IMR-90 (cell line): Measurements from ENCODE around the gene ANAPC1. TPM values are rescaled to one million over a fixed set of nuclear protein-coding genes. Genes with fewer than 3 reads are reported as not detected.
"Not testable (repeated sequence)": the region's sequence is repeated elsewhere in the genome, so short reads cannot be mapped to it uniquely, and the experiment has no call there.

ENCODE experiments used
- ATAC-seq: fragments of 200-7000 bp; cut with Tn5 transposase; 2 replicates; pipeline ENCODE4 v1.9.1; 2020; ENCODE audit warnings: low read depth, mild to moderate bottlenecking, moderate library complexity
- BruUV-seq: library from RNA; stranded (reverse); fragments of 400-500 nt; replicated peaks from 2 replicates; lab custom pipeline; 2021; lab: Mats Ljungman, UMichigan
- CTCF ChIA-PET: fragments of 300-600 bp; formaldehyde crosslinking; extraction: SDS; loops from one replicate; lab custom pipeline; 2021; ENCODE audit warnings: antibody characterized with exemption; lab: Yijun Ruan, JAX
- POLR2A ChIA-PET: fragments of 300-600 bp; sonication (Branson Sonifier 250); formaldehyde crosslinking; loops from one replicate; lab custom pipeline; 2022; ENCODE audit warnings: antibody characterized with exemption; ENCODE audit not compliant: unreplicated experiment; lab: Charles Lee
- DNase-seq: peaks from one replicate; pipeline ENCODE4 v3.0.0; 2013
- H2AFZ ChIP-seq: replicated peaks from 2 replicates; pipeline ENCODE3; 2013; ENCODE audit warnings: low read length, mild to moderate bottlenecking; ENCODE audit not compliant: poor library complexity
- H2AK5ac ChIP-seq: 2 replicates; pipeline ENCODE4 v1.6.1; 2013; ENCODE audit warnings: low read depth, low read length, inconsistent platforms
- H2AK9ac ChIP-seq: replicated peaks from 2 replicates; pipeline ENCODE3; 2013; ENCODE audit warnings: mild to moderate bottlenecking, low read depth, low read length, moderate library complexity; ENCODE audit not compliant: poor library complexity
- H2BK120ac ChIP-seq: 2 replicates; pipeline ENCODE4 v1.6.1; 2013; ENCODE audit warnings: low read depth, low read length, inconsistent platforms
- H2BK15ac ChIP-seq: 3 replicates; pipeline ENCODE4 v1.6.1; 2013; ENCODE audit warnings: low read depth, low read length, inconsistent platforms
- H2BK20ac ChIP-seq: 2 replicates; pipeline ENCODE4 v1.6.1; 2013; ENCODE audit warnings: low read depth, mild to moderate bottlenecking, inconsistent platforms, low read length, moderate library complexity
- H2BK5ac ChIP-seq: 2 replicates; pipeline ENCODE4 v1.6.1; 2013; ENCODE audit warnings: mild to moderate bottlenecking, low read depth, low read length, inconsistent platforms; ENCODE audit not compliant: poor library complexity, severe bottlenecking
- H3K14ac ChIP-seq: replicated peaks from 2 replicates; pipeline ENCODE4 v1.6.1; 2013; ENCODE audit warnings: low read depth, low read length, inconsistent platforms
- H3K18ac ChIP-seq: 2 replicates; pipeline ENCODE4 v1.6.1; 2013; ENCODE audit warnings: low read depth, low read length, control low read depth
- H3K23ac ChIP-seq: 2 replicates; pipeline ENCODE4 v1.6.1; 2013; ENCODE audit warnings: low read depth, low read length, inconsistent platforms
- H3K27ac ChIP-seq: 2 replicates; pipeline ENCODE4 v1.5.1; 2013; ENCODE audit warnings: mild to moderate bottlenecking, control low read depth, low read length; ENCODE audit not compliant: insufficient read depth
- H3K27me3 ChIP-seq: 2 replicates; pipeline ENCODE4 v1.6.1; 2013; ENCODE audit warnings: low read length; ENCODE audit not compliant: control insufficient read depth, insufficient read depth
- H3K36me3 ChIP-seq: 2 replicates; pipeline ENCODE4 v1.6.1; 2013; ENCODE audit warnings: low read length, mixed read lengths; ENCODE audit not compliant: control insufficient read depth, insufficient read depth
- H3K4ac ChIP-seq: 2 replicates; pipeline ENCODE4 v1.6.1; 2013; ENCODE audit warnings: low read depth, low read length, inconsistent platforms
- H3K4me1 ChIP-seq: 2 replicates; pipeline ENCODE4 v1.6.1; 2013; ENCODE audit warnings: low read length, mixed read lengths; ENCODE audit not compliant: control insufficient read depth, insufficient read depth
- H3K4me2 ChIP-seq: 2 replicates; pipeline ENCODE4 v1.6.1; 2013; ENCODE audit warnings: low read depth, mild to moderate bottlenecking, control low read depth, low read length, moderate library complexity
- H3K4me3 ChIP-seq: 2 replicates; pipeline ENCODE4 v1.5.1; 2013; ENCODE audit warnings: low read depth, mild to moderate bottlenecking, control low read depth, low read length, moderate library complexity; ENCODE audit not compliant: insufficient read depth
- H3K56ac ChIP-seq: 2 replicates; pipeline ENCODE4 v1.6.1; 2013; ENCODE audit warnings: low read length, inconsistent platforms; ENCODE audit not compliant: insufficient read depth; ENCODE audit errors: extremely low read depth
- H3K79me1 ChIP-seq, 2 experiments: 2 replicates each; pipeline ENCODE4 v1.6.1; 2013; ENCODE audit warnings: low read length in 2 of 2, inconsistent platforms in 1 of 2, low read depth in 1 of 2
- H3K9ac ChIP-seq: 2 replicates; pipeline ENCODE4 v1.6.1; 2013; ENCODE audit warnings: low read depth, low read length, control low read depth
- H3K9me1 ChIP-seq: 2 replicates; pipeline ENCODE4 v1.6.1; 2013; ENCODE audit warnings: low read length, inconsistent platforms; ENCODE audit not compliant: insufficient read depth
- H3K9me3 ChIP-seq: 2 replicates; pipeline ENCODE4 v1.6.1; 2013; ENCODE audit warnings: low read length; ENCODE audit not compliant: control insufficient read depth, insufficient read depth
- H4K20me1 ChIP-seq: 2 replicates; pipeline ENCODE4 v1.6.1; 2013; ENCODE audit warnings: low read length, inconsistent platforms; ENCODE audit not compliant: insufficient read depth
- H4K5ac ChIP-seq: 2 replicates; pipeline ENCODE4 v1.6.1; 2013; ENCODE audit warnings: mild to moderate bottlenecking, low read depth, low read length, control low read depth
- H4K8ac ChIP-seq, 2 experiments: 2 replicates each; pipeline ENCODE4 v1.6.1; 2013; ENCODE audit warnings: low read depth in 2 of 2, low read length in 2 of 2, control low read depth in 1 of 2, inconsistent platforms in 1 of 2
- H4K91ac ChIP-seq: 2 replicates; pipeline ENCODE4 v1.6.1; 2013; ENCODE audit warnings: low read depth, low read length, inconsistent platforms; ENCODE audit not compliant: insufficient read depth
- WGBS, 2 experiments: methylation state at CpG; one replicate each; pipeline versions ENCODE4 v1.1.5 to v1.1.7; 2013; ENCODE audit warnings: missing lambda C conversion rate in 2 of 2; ENCODE audit not compliant: insufficient read length in 1 of 2; ENCODE audit errors: extremely low coverage in 2 of 2; 5-methylcytosine and 5-hydroxymethylcytosine counted together
- dilution Hi-C: fragments of 300-500 bp; cut with HindIII; formaldehyde crosslinking; loops from one replicate; pipeline ENCODE4 v1.14.3; 2018; ENCODE audit warnings: low sequenced_read_pairs; ENCODE audit not compliant: unreplicated experiment
- in situ Hi-C: fragments of 300-500 bp; cut with MboI; formaldehyde crosslinking; loops from 3 replicates; pipeline ENCODE4 v1.14.3; 2019; ENCODE audit warnings: low sequenced_read_pairs, inconsistent platforms, mixed read lengths
- intact Hi-C: fragments of 100-400 bp; cut with micrococcal nuclease; formaldehyde crosslinking; loops from 2 replicates; pipeline ENCODE4 v1.10.0; 2022
- polyA plus RNA-seq, 3 experiments: library from polyadenylated mRNA; depleted of rRNA; stranded (reverse); fragments of >200 nt; gene quantifications; 2 replicates each; pipeline ENCODE4 v1.2.3, GENCODE V29; 2012; ENCODE audit warnings: low replicate concordance in 1 of 3
- total RNA-seq: library from RNA; depleted of rRNA; stranded (reverse); fragments of >200 nt; gene quantifications from 2 replicates; pipeline ENCODE4 v1.2.3, GENCODE V29; 2012

ANAPC1 gene
- total and polyA plus RNA-seq, 2 of the 4 experiments (the other 2 are of a cell fraction): 14.6 to 50.7 TPM

DNA sequence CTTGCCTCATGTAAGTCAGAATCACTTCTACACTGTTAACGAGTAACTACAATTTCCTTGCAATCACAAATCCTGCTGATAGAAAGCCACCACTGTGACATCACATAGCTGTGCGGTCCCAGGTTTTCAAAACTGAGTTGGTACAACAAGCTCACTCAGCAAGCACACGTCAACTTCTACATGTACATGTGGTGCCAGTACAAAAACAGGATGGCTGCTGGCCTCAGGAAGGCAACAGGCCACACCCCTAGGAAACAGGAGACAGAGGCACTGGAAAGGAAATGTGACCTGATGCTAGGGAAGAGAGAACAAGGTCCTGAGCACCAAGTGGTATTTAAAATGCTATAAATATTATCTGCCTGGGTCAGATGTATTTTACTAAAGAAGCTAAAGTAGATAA, 107.7 kb downstream of the ANAPC1 start:
- H3K4me2 ChIP-seq, ATAC-seq, H2AFZ ChIP-seq, H3K4me3 ChIP-seq, H2AK9ac ChIP-seq, H3K23ac ChIP-seq, H2AK5ac ChIP-seq, H3K36me3 ChIP-seq, H3K79me1 ChIP-seq, H3K4me1 ChIP-seq, DNase-seq, H4K91ac ChIP-seq, H2BK120ac ChIP-seq, dilution Hi-C loops, H4K8ac ChIP-seq, POLR2A ChIA-PET, H3K9me3 ChIP-seq, H4K5ac ChIP-seq, H3K14ac ChIP-seq, H3K18ac ChIP-seq, H3K56ac ChIP-seq, H3K9ac ChIP-seq, H3K27ac ChIP-seq, H3K9me1 ChIP-seq, in situ Hi-C loops, intact Hi-C loops, H3K27me3 ChIP-seq, H2BK20ac ChIP-seq, CTCF ChIA-PET, H3K4ac ChIP-seq, H4K20me1 ChIP-seq, H2BK15ac ChIP-seq, BruUV-seq, H2BK5ac ChIP-seq: not testable (repeated sequence)
- no CpG with 5 or more reads among the region's 3 CpGs for whole genome bisulfite sequencing, 2 experiments

DNA sequence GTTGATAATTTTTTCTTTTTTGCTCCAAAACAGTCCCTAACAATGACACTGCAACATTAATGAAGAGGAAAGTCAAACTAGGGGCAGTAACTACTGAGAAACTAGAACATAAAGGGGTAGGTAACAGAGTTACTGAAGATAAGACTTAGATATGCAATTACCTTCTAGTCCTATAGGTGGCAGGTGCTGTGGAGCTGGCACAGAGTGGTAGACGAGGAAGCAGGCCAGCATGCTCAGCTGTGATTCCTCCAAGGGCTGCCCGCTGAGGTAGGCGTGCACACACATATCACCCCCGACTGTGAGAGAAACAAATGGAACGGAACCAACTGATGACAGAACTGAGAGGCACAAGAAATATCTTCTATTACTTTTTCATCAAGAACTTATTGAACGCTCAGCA, 111.8 kb downstream of the ANAPC1 start:
- DNase-seq, H4K5ac ChIP-seq, H3K36me3 ChIP-seq, H3K79me1 ChIP-seq, H3K27ac ChIP-seq, H2BK20ac ChIP-seq, intact Hi-C loops, H3K4me2 ChIP-seq, H3K4ac ChIP-seq, H3K14ac ChIP-seq, H4K20me1 ChIP-seq, POLR2A ChIA-PET, BruUV-seq, H3K27me3 ChIP-seq, H4K91ac ChIP-seq, H4K8ac ChIP-seq, H3K9me1 ChIP-seq, H2AFZ ChIP-seq, CTCF ChIA-PET, H3K23ac ChIP-seq, H2AK5ac ChIP-seq, H2BK120ac ChIP-seq, H3K9me3 ChIP-seq, H2AK9ac ChIP-seq, in situ Hi-C loops, dilution Hi-C loops, H2BK15ac ChIP-seq, H3K4me1 ChIP-seq, H3K18ac ChIP-seq, H3K56ac ChIP-seq, H2BK5ac ChIP-seq, H3K9ac ChIP-seq, H3K4me3 ChIP-seq: not testable (repeated sequence)
- WGBS, 2 experiments: no CpG with 5 or more reads among the region's 6 CpGs
- ATAC-seq: peak; percentile 48; the same call in 1 of the 2 replicates
